GM12872 (cell line): ENCODE results near the gene ALKAL2.

Experiments
- TF ChIP-seq, protein P1 (sequence below): IDR thresholded peaks from 3 replicates; pipeline ENCODE4 v1.5.1; 2011; ENCODE audit warnings: low read depth, mild to moderate bottlenecking, low read length, moderate library complexity; ENCODE audit not compliant: insufficient read depth

The ALKAL2 gene

GRCh38 chr2:309148-309953 is 21.5 kb upstream of the ALKAL2 start:
- TF ChIP-seq, protein P1, sequence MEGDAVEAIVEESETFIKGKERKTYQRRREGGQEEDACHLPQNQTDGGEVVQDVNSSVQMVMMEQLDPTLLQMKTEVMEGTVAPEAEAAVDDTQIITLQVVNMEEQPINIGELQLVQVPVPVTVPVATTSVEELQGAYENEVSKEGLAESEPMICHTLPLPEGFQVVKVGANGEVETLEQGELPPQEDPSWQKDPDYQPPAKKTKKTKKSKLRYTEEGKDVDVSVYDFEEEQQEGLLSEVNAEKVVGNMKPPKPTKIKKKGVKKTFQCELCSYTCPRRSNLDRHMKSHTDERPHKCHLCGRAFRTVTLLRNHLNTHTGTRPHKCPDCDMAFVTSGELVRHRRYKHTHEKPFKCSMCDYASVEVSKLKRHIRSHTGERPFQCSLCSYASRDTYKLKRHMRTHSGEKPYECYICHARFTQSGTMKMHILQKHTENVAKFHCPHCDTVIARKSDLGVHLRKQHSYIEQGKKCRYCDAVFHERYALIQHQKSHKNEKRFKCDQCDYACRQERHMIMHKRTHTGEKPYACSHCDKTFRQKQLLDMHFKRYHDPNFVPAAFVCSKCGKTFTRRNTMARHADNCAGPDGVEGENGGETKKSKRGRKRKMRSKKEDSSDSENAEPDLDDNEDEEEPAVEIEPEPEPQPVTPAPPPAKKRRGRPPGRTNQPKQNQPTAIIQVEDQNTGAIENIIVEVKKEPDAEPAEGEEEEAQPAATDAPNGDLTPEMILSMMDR: no peak

- TF ChIP-seq, protein P1: no peak
These were observed 17.5 kb upstream of the ALKAL2 start for GRCh38 chr2:305366-305765.

- TF ChIP-seq, protein P1: no peak
These were observed 8.5 kb upstream of the ALKAL2 start for GRCh38 chr2:296354-296753.

DNA sequence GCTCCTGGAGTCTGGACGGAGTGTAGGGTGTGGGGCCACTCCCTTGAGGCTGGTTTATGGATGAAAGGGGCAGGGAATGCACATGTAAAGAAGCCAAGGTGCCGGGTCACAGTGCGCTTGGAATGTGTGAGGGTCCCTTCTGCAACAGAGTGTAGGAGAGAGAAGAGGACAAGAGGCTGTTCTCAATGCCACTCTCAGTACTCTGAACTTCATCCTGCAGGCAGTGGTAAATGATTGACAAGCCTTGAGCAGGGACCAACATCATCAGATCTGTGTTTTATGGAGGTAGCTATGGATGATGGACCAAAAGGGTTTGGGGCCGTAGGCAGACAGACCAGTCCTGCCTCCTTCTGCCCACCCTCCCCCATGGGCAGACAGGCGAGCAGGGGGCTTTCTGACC is 7.2 kb upstream of the ALKAL2 start:
- TF ChIP-seq, protein P1: no peak

GRCh38 chr2:290090-290722 is 2.3 kb upstream of the ALKAL2 start:
- TF ChIP-seq, protein P1: peak; percentile 63

- TF ChIP-seq, protein P1: no peak
These were observed 1.6 kb upstream of the ALKAL2 start for GRCh38 chr2:289362-290089.

DNA sequence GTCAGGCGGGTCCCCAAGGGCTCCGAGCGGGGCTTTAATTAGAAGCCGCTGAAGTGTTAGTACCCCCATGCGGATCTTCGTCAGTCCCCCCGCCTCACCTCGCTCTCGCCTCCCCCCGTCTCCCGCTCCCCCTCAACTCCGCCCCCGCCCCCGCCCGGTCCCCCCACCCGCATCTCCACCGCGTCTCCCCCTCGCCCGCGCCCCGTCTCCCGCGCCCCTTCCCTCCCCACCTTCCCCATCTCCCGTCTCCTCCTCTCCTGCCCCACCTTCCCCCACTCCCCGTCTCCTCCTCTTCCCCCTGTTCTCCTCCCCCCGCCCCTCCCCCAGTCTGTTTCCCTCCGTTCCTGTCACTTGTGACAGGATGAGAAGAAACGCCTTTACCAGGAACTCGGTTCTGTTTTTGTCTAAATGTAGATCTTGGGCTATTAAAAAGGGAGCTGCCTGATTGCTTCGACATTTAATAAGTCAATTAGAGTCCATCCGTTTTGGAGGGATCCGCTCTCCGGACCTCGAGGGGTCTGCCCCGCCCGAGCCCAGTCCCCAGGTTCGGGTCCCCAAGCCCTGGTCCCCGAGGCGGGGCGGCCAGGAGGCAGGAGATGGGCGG is 969 bp upstream of the ALKAL2 start:
- TF ChIP-seq, protein P1: no peak
